Mesenchymal stem cell (in vitro differentiated cells and primary cell): Measurements from ENCODE around the gene HACD3.

Experiments used
- DNase-seq: peaks from one replicate; pipeline ENCODE4 v3.0.0-alpha.2; 2013
- H2AFZ ChIP-seq: one replicate; pipeline ENCODE4 v1.6.1; 2013; ENCODE audit warnings: low read depth, mild to moderate bottlenecking, control low read depth, inconsistent platforms, low read length, moderate library complexity
- H2AK5ac ChIP-seq: 2 replicates; pipeline ENCODE4 v1.6.1; 2013; ENCODE audit warnings: low read length, moderate library complexity, mild to moderate bottlenecking, inconsistent platforms; ENCODE audit not compliant: severe bottlenecking
- H2BK120ac ChIP-seq: one replicate; pipeline ENCODE4 v1.6.1; 2013; ENCODE audit warnings: low read depth, mild to moderate bottlenecking, inconsistent platforms, low read length, moderate library complexity
- H2BK12ac ChIP-seq, 2 experiments: one replicate each; pipeline ENCODE4 v1.6.1; 2013; ENCODE audit warnings: inconsistent platforms in 2 of 2, low read length in 2 of 2, mild to moderate bottlenecking in 2 of 2, moderate library complexity in 2 of 2, control low read depth in 1 of 2
- H2BK15ac ChIP-seq: one replicate; pipeline ENCODE4 v1.6.1; 2013; ENCODE audit warnings: mild to moderate bottlenecking, low read depth, inconsistent platforms; ENCODE audit not compliant: poor library complexity, severe bottlenecking
- H2BK5ac ChIP-seq: 2 replicates; pipeline ENCODE4 v1.6.1; 2013; ENCODE audit warnings: low read depth, mild to moderate bottlenecking, low read length, control low read depth, inconsistent platforms; ENCODE audit not compliant: poor library complexity, severe bottlenecking
- H3K14ac ChIP-seq, 2 experiments: one replicate each; pipeline ENCODE4 v1.6.1; 2013; ENCODE audit warnings: inconsistent platforms in 2 of 2, low read length in 2 of 2, control low read depth in 1 of 2, mild to moderate bottlenecking in 1 of 2, moderate library complexity in 1 of 2
- H3K18ac ChIP-seq, 2 experiments: one replicate each; pipeline ENCODE4 v1.6.1; 2013; ENCODE audit warnings: inconsistent platforms in 2 of 2, low read length in 2 of 2, control low read depth in 1 of 2, low read depth in 1 of 2, mild to moderate bottlenecking in 1 of 2
- H3K23ac ChIP-seq, 2 experiments: one replicate each; pipeline ENCODE4 v1.6.1; 2013; ENCODE audit warnings: inconsistent platforms in 2 of 2, low read length in 2 of 2, mild to moderate bottlenecking in 2 of 2, moderate library complexity in 2 of 2, control low read depth in 1 of 2
- H3K27ac ChIP-seq: 2 replicates; pipeline ENCODE4 v1.5.1; 2013; ENCODE audit warnings: mild to moderate bottlenecking, moderate library complexity, low read length, control low read depth, inconsistent platforms; ENCODE audit not compliant: poor library complexity, severe bottlenecking
- H3K27me3 ChIP-seq, 2 experiments: 2 replicates each; pipeline versions ENCODE4 v1.6.1 to v1.7.0; 2013; ENCODE audit warnings: low read length in 2 of 2, mild to moderate bottlenecking in 2 of 2, moderate library complexity in 2 of 2, control low read depth in 1 of 2, inconsistent platforms in 1 of 2; ENCODE audit not compliant: control insufficient read depth in 1 of 2, insufficient read depth in 1 of 2
- H3K36me3 ChIP-seq, 2 experiments: 2 replicates each; pipeline versions ENCODE4 v1.6.1 to v1.7.0; 2013; ENCODE audit warnings: low read length in 2 of 2, control low read depth in 1 of 2, inconsistent platforms in 1 of 2, low read depth in 1 of 2, mild to moderate bottlenecking in 1 of 2; ENCODE audit not compliant: insufficient read depth in 2 of 2, control insufficient read depth in 1 of 2
- H3K4ac ChIP-seq, 2 experiments: one replicate each; pipeline ENCODE4 v1.6.1; 2013; ENCODE audit warnings: inconsistent platforms in 2 of 2, low read length in 2 of 2, mild to moderate bottlenecking in 2 of 2, moderate library complexity in 2 of 2, control low read depth in 1 of 2, low read depth in 1 of 2
- H3K4me1 ChIP-seq: 2 replicates; pipeline ENCODE4 v1.6.1; 2013; ENCODE audit warnings: low read depth, low read length, control low read depth; ENCODE audit not compliant: control insufficient read depth, insufficient read depth
- H3K4me2 ChIP-seq: 2 replicates; pipeline ENCODE4 v1.6.1; 2013; ENCODE audit warnings: low read length, mild to moderate bottlenecking, inconsistent platforms; ENCODE audit not compliant: poor library complexity, severe bottlenecking
- H3K4me3 ChIP-seq, 2 experiments: 2 replicates each; pipeline versions ENCODE4 v1.5.1 to v1.7.0; 2013; ENCODE audit warnings: low read length in 2 of 2, mild to moderate bottlenecking in 2 of 2, control low read depth in 1 of 2, low read depth in 1 of 2; ENCODE audit not compliant: insufficient read depth in 1 of 2
- H3K79me1 ChIP-seq: replicated peaks from 2 replicates; pipeline ENCODE4 v1.6.1; 2013; ENCODE audit warnings: mild to moderate bottlenecking, control low read depth, low read length, inconsistent platforms; ENCODE audit not compliant: poor library complexity, severe bottlenecking
- H3K9ac ChIP-seq: 2 replicates; pipeline ENCODE4 v1.7.0; 2013; ENCODE audit warnings: mild to moderate bottlenecking, low read length, moderate library complexity
- H3K9me3 ChIP-seq: 2 replicates; pipeline ENCODE4 v1.7.0; 2013; ENCODE audit warnings: mild to moderate bottlenecking, low read length; ENCODE audit not compliant: control insufficient read depth
- H4K8ac ChIP-seq: one replicate; pipeline ENCODE4 v1.6.1; 2013; ENCODE audit warnings: inconsistent platforms, mild to moderate bottlenecking, low read length, moderate library complexity
- H4K91ac ChIP-seq: one replicate; pipeline ENCODE4 v1.6.1; 2013; ENCODE audit warnings: mild to moderate bottlenecking, low read length, inconsistent platforms
- WGBS: methylation state at CpG from one replicate; pipeline ENCODE4 v1.1.7; 2013; ENCODE audit warnings: mixed read lengths; 5-methylcytosine and 5-hydroxymethylcytosine counted together

The HACD3 gene

DNA sequence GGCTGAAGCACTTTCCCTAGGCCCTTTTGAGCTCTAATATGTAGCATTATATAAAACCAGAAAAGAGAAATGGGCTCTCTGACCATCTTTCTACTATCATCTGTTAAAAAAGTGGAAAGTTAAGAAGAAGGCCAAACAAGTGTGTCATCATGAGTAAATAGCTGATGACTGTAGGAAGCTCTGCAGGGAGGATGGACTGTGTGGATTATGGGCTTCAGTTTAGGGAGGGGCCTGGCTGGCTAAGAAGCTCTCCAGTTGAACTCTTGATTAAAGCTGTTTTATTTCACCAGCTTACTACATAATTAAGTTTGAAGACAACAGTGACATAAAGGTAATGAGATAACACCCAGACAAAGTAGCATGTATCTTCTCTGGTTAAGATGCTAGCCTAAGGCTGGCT, 50.0 kb downstream of the HACD3 start:
- H3K9ac ChIP-seq = peak overlapping the region; percentile 65
- H2BK12ac ChIP-seq = no peak overlapping the region
- H4K8ac ChIP-seq = no peak overlapping the region
- H3K18ac ChIP-seq = no peak overlapping the region
- peak overlapping the region; percentile 94 for H3K27ac ChIP-seq
- H3K4ac ChIP-seq = no peak overlapping the region
- peaks cover 10% of the 10 kb centered on the region for H3K4me1 ChIP-seq
- peak overlapping the region; percentile 83 for H2BK5ac ChIP-seq
- H2AFZ ChIP-seq = no peak overlapping the region
- no peak overlapping the region for H3K4me3 ChIP-seq
- H3K4me2 ChIP-seq = no peak overlapping the region
- no peak overlapping the region for H3K23ac ChIP-seq
- no peaks in the 10 kb centered on the region for H3K27me3 ChIP-seq
- H4K91ac ChIP-seq = no peak overlapping the region
- H2AK5ac ChIP-seq = no peak overlapping the region
- no peak overlapping the region for H2BK120ac ChIP-seq
- no peak overlapping the region for H3K14ac ChIP-seq
- peaks cover 4% of the 10 kb centered on the region for H3K79me1 ChIP-seq
- no peaks in the 10 kb centered on the region for H3K9me3 ChIP-seq
- DNase-seq = peak; percentile 75
- H3K36me3 ChIP-seq = peaks cover 7 to 82% of the 10 kb centered on the region in 2 experiments
- no peak overlapping the region for H2BK15ac ChIP-seq

DNA sequence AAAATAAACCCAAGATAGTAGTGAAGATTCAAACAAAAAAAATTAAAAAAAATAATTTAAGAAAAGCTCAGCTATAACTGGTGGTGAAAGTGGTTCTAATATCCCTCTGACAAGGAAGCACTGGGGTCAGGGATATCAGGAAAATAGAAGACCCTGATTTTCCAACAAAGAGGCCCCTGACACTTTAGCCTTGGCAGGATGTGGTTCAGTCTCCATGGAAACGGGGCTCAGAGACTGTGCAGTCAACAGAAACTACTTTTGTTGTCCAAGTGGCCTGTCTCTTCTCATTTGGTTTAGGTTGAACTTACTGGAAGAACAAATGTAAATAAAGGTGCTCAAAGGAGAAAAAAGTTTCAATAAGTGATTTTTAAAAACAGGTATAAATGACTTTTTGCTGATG, 53.4 kb downstream of the HACD3 start:
- Histone ChIP-seq H2BK15ac (no peak overlapping the region), H3K27me3 (no peaks in the 10 kb centered on the region), H2AFZ (no peak overlapping the region), H3K79me1 (peaks cover 4% of the 10 kb centered on the region), H2BK5ac (no peak overlapping the region), H4K91ac (no peak overlapping the region), H3K18ac (no peak overlapping the region), H3K4ac (no peak overlapping the region), H3K23ac (no peak overlapping the region), H3K4me3 (no peak overlapping the region), H2AK5ac (no peak overlapping the region), H3K4me1 (peaks cover 6% of the 10 kb centered on the region), H3K4me2 (peak overlapping the region; percentile 33), H3K9me3 (no peaks in the 10 kb centered on the region), H3K27ac (no peak overlapping the region), H3K36me3 (peaks cover 8 to 82% of the 10 kb centered on the region in 2 experiments), H3K14ac (no peak overlapping the region), H2BK12ac (no peak overlapping the region), H4K8ac (no peak overlapping the region), H3K9ac (no peak overlapping the region), H2BK120ac (no peak overlapping the region)
- 44% methylated on average over 1 of the region's 1 CpG for WGBS
- DNase-seq = peak; percentile 86

DNA sequence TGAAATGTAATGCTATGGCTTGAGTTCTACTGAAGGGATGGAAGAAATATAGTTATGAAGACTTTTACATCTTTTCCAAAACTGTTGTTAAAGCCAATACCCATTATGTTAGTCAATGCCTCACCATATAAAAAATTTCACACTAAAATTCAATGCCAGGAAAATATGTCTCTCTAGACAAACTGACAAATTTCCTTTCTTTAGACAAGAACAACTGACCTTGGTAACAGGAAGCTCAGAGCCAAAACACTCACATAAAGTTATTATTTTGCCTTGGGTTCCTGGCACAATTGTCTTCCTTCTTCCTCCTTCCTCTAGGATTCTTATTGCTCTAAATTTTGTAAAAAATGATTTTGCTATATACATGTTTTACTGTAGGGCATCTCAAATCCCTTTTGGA, 54.0 kb downstream of the HACD3 start:
- no peak overlapping the region for H3K18ac ChIP-seq
- no peak overlapping the region for H3K27ac ChIP-seq
- H3K27me3 ChIP-seq = no peaks in the 10 kb centered on the region
- no peak overlapping the region for H2AFZ ChIP-seq
- no peak overlapping the region for H3K9ac ChIP-seq
- peaks cover 5% of the 10 kb centered on the region for H3K4me1 ChIP-seq
- no peak overlapping the region for H3K4me3 ChIP-seq
- H2BK5ac ChIP-seq = no peak overlapping the region
- no peak overlapping the region for H3K23ac ChIP-seq
- H2BK120ac ChIP-seq = no peak overlapping the region
- H4K91ac ChIP-seq = no peak overlapping the region
- no peak overlapping the region for H2BK12ac ChIP-seq
- peaks cover 11 to 82% of the 10 kb centered on the region in 2 experiments for H3K36me3 ChIP-seq
- peaks cover 7% of the 10 kb centered on the region for H3K79me1 ChIP-seq
- H4K8ac ChIP-seq = no peak overlapping the region
- DNase-seq = no peak
- H3K4me2 ChIP-seq = no peak overlapping the region
- H2AK5ac ChIP-seq = no peak overlapping the region
- no peaks in the 10 kb centered on the region for H3K9me3 ChIP-seq
- H2BK15ac ChIP-seq = no peak overlapping the region
- H3K4ac ChIP-seq = no peak overlapping the region
- H3K14ac ChIP-seq = no peak overlapping the region

DNA sequence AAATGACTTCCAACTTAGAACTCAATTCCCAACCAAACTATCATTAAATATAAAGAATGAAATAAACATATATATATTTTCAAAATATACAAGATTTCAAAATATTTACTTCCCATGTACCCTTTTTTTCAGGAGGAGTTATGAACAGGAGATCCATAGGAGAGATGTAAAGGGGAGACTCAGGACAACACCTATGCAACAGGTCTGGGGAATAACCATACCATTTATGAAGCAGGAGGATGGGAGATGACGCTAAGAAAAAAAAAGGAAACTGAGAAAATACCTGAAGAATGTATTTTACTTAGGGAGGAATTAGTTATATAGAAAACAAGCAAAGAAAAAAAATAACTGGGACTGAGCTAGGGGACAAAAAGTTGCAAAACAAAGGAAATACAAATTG, 56.8 kb downstream of the HACD3 start:
- Histone ChIP-seq H2BK120ac (no peak overlapping the region), H2AFZ (no peak overlapping the region), H2BK12ac (no peak overlapping the region), H2BK5ac (no peak overlapping the region), H2BK15ac (no peak overlapping the region), H3K18ac (no peak overlapping the region), H3K27me3 (no peaks in the 10 kb centered on the region), H3K4me1 (no peaks in the 10 kb centered on the region), H3K4me2 (no peak overlapping the region), H4K91ac (no peak overlapping the region), H3K14ac (no peak overlapping the region), H3K9me3 (no peaks in the 10 kb centered on the region), H3K9ac (no peak overlapping the region), H3K79me1 (peaks cover 5% of the 10 kb centered on the region), H3K36me3 (peaks cover 12 to 91% of the 10 kb centered on the region in 2 experiments), H2AK5ac (no peak overlapping the region), H3K4me3 (no peak overlapping the region), H3K27ac (no peak overlapping the region), H3K4ac (no peak overlapping the region), H3K23ac (no peak overlapping the region), H4K8ac (no peak overlapping the region)
- DNase-seq = no peak
- 100% methylated on average over 1 of the region's 1 CpG for WGBS
